GM18951 (cell line): ENCODE results near the gene SEMA4B.
"Not testable (repeated sequence)": the region's sequence is repeated elsewhere in the genome, so short reads cannot be mapped to it uniquely, and the experiment has no call there.

Experiments
- POLR2A ChIP-seq: IDR thresholded peaks from 4 replicates; pipeline ENCODE4 v1.6.1; 2011; ENCODE audit warnings: mild to moderate bottlenecking; ENCODE audit not compliant: insufficient read length, insufficient read depth; ENCODE audit errors: extremely low read depth
- in situ Hi-C: fragments of 300-500 bp; cut with MboI; formaldehyde crosslinking; loops from one replicate; pipeline ENCODE4 v1.12.0; 2022; ENCODE audit warnings: low sequenced_read_pairs, mixed read lengths, inconsistent platforms; ENCODE audit not compliant: unreplicated experiment

Gene SEMA4B

DNA sequence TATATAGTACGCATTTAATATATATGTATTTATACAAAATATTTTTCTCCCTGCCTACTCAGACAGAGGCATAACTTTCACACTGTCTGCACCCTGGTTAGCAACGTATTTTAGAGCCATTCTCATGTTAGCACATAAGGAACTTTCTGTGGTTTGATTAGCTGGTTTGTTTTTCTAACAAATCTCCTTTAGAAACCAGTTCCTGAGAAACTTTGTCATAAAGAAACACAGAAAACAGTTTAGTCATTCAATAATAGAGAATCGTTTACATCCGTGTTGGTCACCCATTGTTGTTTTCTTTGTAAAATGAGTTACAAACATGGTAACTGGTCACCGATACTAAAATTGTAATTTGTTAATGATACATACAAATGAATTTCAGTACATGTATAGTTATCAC lies 58.4 kb downstream of the SEMA4B start:
- in situ Hi-C loops: no loop called here
- no peak for TF ChIP-seq POLR2A

DNA sequence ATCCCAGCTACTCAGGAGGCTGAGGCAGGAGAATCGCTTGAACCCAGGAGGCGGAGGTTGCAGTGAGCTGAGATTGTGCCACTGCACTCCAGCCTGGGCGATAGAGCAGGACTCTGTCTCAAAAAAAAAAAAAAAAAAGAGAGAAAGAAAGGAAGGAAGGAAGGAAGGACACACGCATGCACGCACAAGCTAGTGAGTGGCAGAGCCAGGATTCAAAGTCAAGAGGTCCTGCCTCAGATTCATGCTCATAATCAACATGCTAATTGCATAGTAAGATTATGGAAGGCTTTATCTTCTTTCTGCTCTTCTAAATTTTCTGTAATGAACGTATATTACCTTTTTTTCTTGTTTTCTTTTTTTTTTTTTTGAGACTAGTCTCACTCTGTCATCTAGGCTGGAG lies 59.6 kb downstream of the SEMA4B start:
- in situ Hi-C loops: not testable (repeated sequence)

DNA sequence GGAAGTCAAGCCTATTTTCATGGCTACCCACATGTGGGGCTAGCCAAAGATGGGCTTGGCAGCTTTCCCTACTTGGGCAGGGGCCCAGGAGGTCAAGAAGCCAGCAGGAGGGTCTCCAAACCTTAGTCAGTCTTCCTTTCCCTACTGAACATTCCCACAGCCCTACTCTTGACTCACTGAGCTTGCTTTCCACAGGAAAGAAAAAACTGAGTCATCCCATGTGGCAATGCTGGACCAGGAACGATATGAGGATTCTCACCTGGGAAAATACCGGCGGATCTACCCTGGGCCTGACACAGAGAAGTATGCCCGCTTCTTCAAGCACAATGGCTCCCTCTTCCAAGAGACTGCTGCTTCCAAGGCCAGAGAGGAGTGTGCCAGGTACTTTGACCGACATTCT lies 60.7 kb downstream of the SEMA4B start:
- in situ Hi-C loops: no loop called here
- TF ChIP-seq POLR2A: no peak

DNA sequence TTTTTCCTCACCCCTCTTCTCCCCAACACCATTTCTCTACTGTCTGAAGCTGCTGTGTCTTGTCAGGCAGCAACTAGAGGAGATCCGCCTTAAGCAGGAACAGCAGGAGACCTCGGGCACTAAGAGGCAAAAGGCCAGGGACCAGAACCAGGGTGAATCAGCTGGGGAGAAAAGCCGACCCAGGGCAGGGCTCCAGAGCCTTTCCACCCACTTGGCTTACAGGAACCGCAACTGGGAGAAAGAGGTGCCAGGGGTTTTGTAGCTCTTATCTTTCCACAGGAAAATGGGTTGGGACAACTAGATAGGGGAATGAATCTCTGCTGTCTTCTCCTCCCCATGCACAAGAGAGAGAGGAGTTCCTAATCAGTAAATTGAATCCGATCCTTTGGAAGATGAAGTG lies 61.3 kb downstream of the SEMA4B start:
- no peak for TF ChIP-seq POLR2A
- in situ Hi-C loops: no loop called here

DNA sequence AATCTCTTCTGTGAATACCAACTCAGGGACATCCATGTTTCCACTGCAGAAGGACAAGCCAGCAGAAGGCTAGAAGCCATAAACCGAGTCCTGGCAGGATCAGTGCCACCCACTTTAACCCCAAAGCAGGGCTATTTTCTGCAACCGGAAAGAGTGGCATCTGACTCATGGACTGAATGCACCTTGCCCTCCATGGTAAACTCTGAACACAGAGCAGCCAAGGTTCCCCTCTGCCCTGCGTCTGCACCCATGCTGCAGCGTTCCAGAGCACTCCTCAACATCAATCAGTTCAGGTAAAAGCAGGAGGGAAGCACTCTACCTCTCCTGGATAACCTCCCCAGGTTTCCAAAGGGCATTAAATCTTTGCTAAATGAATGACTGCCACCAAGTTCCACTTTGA lies 63.5 kb downstream of the SEMA4B start:
- in situ Hi-C loops: no loop called here
- TF ChIP-seq POLR2A: no peak

DNA sequence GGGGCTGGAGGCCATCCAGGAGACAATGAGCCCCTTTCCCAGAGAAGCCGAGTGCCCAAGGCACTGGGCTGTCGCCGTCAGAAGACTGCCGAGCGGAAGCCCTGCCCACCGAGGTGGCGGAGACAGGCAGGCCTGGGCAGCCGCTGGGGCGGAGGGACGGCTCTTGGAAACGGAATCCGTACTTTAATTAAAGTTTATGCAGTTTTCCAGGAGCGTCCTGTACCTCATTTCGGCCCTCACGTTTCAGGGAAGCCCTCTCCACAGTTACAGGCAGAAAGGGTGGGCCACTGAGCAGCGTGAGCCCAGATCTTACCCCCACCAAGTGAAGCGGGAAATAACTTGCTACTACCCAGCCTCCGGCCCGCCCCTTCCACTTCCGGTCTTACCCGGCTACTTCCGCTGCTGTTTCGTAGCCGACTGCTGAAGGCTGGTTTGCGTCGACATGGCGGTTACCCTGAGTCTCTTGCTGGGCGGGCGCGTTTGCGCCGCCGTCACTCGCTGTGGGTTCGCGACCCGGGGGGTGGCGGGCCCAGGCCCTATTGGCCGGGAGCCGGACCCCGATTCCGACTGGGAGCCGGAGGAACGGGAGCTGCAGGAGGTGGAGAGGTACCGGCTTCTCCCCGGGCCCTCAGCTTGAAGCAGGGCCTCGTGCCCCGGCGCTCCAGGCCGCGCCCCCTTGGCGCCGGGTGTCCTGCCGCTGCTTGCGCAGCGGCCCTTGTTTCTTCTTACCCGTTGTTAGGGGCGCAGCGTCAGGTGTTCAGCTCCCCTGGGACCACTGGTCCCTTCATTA lies 64.3 kb downstream of the SEMA4B start, which contains the start of gene NGRN:
Gene NGRN (plus strand): TSS at position 402 of the 790 bp plus-strand sequence. CDS start 41 bp downstream, at position 443.
- peak; percentile 97 for TF ChIP-seq POLR2A
- in situ Hi-C loops: no loop called here

DNA sequence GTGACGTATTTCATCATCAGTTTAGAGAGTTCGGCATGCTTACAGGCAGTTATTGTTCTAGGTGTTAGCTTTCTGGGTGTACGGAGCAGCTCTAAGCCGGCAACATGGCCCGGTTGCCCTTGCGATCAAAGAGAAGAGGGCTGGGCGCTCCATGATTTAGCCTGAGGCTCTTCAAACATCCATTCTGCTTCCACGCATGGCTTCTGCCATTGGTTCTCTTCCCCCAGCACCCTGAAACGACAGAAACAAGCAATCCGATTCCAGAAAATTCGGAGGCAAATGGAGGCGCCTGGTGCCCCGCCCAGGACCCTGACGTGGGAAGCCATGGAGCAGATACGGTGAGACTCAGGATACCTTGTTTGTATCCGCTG lies 64.9 kb downstream of the SEMA4B start:
- in situ Hi-C loops: no loop called here
- TF ChIP-seq POLR2A: no peak

DNA sequence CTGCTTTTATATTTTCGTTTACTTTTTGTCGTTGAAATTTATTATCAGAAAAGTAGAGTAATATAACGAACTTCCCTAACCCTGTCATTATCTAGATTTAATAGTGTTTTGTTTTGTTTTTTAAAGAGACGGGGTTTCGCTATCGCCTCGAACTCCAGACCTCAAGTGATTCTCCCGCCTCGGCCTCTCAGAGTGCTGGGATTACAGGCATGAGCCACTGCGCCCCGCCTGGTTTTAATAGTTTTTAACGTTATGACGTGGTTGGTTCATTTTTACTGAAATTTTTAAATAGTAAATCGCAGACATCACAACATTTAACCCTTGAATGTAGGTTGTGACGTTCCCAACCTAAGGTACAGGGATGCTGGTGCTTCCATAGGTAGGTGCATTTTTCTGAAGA lies 65.4 kb downstream of the SEMA4B start:
- TF ChIP-seq POLR2A: no peak
- in situ Hi-C loops: no loop called here

DNA sequence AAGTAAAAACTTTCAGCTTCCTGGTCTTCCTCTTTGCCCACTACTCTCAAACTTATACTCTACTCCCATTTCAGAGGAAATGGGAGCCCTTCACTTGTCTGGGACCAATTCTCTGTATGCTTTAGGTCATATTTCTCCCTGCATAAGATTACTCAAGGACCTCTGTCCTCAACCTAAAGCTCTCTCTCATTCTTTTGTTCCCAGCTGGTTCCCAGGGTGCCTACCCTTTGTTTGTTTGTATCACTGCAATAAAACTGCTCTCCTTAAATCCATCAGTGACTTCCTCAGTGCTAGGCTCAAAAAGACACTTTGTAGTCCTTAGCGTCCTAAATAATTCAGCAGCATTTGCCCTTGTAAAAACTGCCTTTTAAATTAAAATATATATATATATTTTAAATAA lies 67.3 kb downstream of the SEMA4B start:
- in situ Hi-C loops: no loop called here
- TF ChIP-seq POLR2A: no peak

DNA sequence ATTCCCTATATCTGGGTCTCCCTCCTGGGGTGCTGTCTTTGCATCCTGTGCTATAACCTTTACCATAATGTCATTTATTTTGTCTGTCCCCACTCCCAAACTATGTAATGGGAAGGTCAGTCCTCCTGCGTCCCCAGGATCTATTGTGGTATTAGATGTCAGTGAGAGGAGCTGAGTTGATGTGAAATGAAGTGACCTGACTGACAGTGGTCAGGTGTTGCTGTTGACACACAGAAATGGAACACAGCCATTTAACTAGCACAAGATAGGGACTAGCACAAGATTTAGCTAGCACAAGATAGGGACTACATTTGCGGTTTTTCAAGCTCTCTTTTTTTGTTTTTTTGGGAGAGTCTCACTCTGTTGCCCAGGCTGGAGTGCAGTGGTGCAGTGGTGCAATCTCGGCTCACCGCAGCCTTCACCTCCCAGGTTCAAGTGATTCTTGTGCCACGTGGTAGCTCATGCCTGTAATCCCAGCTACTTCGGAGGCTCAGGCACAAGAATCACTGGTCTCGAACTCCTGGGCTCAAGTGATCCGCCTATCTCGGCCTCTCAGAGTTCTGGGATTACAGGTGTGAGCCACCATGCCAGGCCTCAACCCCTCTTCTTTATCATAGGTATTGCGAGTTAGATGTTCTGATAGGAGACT lies 69.5 kb downstream of the SEMA4B start:
- in situ Hi-C loops: no loop called here
- no peak for TF ChIP-seq POLR2A

DNA sequence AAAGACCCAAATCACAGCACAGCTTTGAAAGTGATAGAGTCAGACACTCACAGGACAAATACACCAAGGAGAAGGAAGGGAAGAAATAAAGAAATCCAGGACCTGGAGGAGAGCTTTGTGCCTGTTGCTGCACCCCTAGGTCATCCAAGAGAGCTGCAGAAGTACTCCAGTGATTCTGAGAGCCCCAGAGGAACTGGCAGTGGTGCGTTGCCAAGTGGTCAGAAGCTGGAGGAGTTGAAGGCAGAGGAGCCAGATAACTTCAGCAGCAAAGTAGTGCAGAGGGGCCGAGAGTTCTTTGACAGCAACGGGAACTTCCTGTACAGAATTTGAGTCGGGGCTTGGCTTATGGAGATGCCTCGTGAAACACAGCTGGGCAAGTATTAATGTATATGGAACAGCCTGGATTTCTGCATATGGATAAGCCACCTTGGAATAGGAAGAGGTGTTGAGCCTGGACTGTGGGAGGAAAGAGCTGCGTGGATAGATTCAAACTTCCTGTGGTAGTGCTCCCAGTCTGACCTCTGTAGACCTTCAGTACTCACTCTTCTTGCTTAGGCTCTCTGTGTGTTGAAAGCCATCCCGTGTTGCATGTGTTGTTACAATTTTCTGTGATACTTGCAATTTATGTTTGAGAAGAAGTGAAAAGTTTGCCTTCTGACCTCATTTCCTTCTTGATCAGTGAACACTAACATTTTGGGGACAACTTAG lies 70.5 kb downstream of the SEMA4B start:
- in situ Hi-C loops: no loop called here
- no peak for TF ChIP-seq POLR2A

DNA sequence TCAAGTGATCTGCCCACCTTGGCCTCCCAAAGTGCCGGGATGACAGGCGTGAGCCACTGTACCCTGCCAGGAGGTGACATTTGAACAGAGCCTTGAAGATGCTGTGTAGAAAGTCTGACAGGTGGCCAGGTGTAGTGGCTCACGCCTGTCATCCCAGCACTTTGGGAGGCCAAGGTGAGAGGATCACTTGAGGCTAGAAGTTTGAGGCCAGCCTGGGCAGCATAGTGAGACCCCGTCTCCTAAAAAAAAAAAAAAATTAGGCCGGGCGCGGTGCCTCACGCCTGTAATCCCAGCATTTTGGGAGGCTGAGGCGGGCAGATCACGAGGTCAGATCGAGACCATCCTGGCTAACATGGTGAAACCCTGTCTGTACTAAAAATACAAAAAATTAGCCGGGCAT lies 77.3 kb downstream of the SEMA4B start:
- in situ Hi-C loops: not testable (repeated sequence)
